HEK293 (cell line): ENCODE data around the gene LRRC37A.
"Not testable (repeated sequence)": the region's sequence is repeated elsewhere in the genome, so short reads cannot be mapped to it uniquely, and the experiment has no call there.

Source experiments
- CTCF ChIA-PET: fragments of 350-600 bp; formaldehyde crosslinking; extraction: SDS; loops from one replicate; lab custom pipeline; 2021; ENCODE audit warnings: antibody characterized with exemption; lab: Yijun Ruan, JAX
- POLR2A ChIA-PET: fragments of 300-600 bp; formaldehyde crosslinking; extraction: SDS; loops from one replicate; lab custom pipeline; 2020; ENCODE audit warnings: antibody characterized with exemption, inconsistent platforms; lab: Yijun Ruan, JAX
- H3K27ac ChIP-seq: fragments of 200-500 bp; sonication (Bioruptor generic); 2 replicates; pipeline ENCODE4 v1.5.1; 2014; ENCODE audit warnings: low read depth, low read length, control low read depth, inconsistent platforms; ENCODE audit errors: extremely low read depth
- H3K36me3 ChIP-seq, 2 experiments: fragments of 200-500 bp in 1 of 2; sonication (Bioruptor generic) in 1 of 2; 1 replicate in 1 of 2; 2 replicates in 1 of 2; pipeline ENCODE4 v1.5.1; 2014 to 2017; ENCODE audit warnings: inconsistent platforms in 2 of 2, low read length in 2 of 2; ENCODE audit not compliant: control insufficient read depth in 2 of 2, insufficient read depth in 1 of 2
- H3K4me1 ChIP-seq: fragments of 200-500 bp; sonication (Bioruptor generic); 2 replicates; pipeline ENCODE4 v1.5.1; 2014; ENCODE audit warnings: mild to moderate bottlenecking, low read length, inconsistent platforms; ENCODE audit not compliant: control insufficient read depth, insufficient read depth
- H3K4me3 ChIP-seq: 2 replicates; pipeline ENCODE4 v1.5.1; 2011; ENCODE audit warnings: low read depth, mild to moderate bottlenecking, control low read depth, low read length, moderate library complexity
- H3K9me3 ChIP-seq: fragments of 200-500 bp; sonication (Bioruptor generic); 2 replicates; pipeline ENCODE4 v1.5.1; 2014; ENCODE audit warnings: low read depth, low read length, inconsistent platforms; ENCODE audit not compliant: control insufficient read depth, insufficient read depth

Gene LRRC37A

GRCh38 chr17:46290906-46291546 lies 3.9 kb upstream of the LRRC37A start:
- H3K4me3 ChIP-seq = not testable (repeated sequence)

GRCh38 chr17:46291618-46292017 lies 3.3 kb upstream of the LRRC37A start:
- POLR2A ChIA-PET, CTCF ChIA-PET, H3K36me3 ChIP-seq, H3K4me1 ChIP-seq, H3K9me3 ChIP-seq, H3K4me3 ChIP-seq, H3K27ac ChIP-seq: not testable (repeated sequence)

More at GRCh38 chr17:46290906-46291546, 3.9 kb upstream of the LRRC37A start:
- H3K4me1 ChIP-seq, H3K36me3 ChIP-seq, H3K9me3 ChIP-seq, H3K27ac ChIP-seq, POLR2A ChIA-PET: not testable (repeated sequence)
- CTCF ChIA-PET = interaction anchor here (0.8 kb wide), 1 partner anchor 76 kb away, joined by 3 read pairs; no protein-coding TSS in a partner anchor

- H3K4me3 ChIP-seq, H3K27ac ChIP-seq, CTCF ChIA-PET, H3K4me1 ChIP-seq, H3K9me3 ChIP-seq, POLR2A ChIA-PET, H3K36me3 ChIP-seq: not testable (repeated sequence)
Measured at GRCh38 chr17:46341220-46341619, 46.3 kb downstream of the LRRC37A start.

GRCh38 chr17:46342131-46342530 lies 47.2 kb downstream of the LRRC37A start:
- H3K4me1 ChIP-seq, POLR2A ChIA-PET, H3K36me3 ChIP-seq, H3K4me3 ChIP-seq, H3K27ac ChIP-seq, CTCF ChIA-PET, H3K9me3 ChIP-seq: not testable (repeated sequence)

- H3K27ac ChIP-seq, H3K4me3 ChIP-seq, H3K4me1 ChIP-seq, CTCF ChIA-PET, H3K9me3 ChIP-seq, POLR2A ChIA-PET, H3K36me3 ChIP-seq: not testable (repeated sequence)
Measured at GRCh38 chr17:46348345-46348744, 53.4 kb downstream of the LRRC37A start.

- H3K9me3 ChIP-seq, H3K4me3 ChIP-seq, H3K27ac ChIP-seq, POLR2A ChIA-PET, CTCF ChIA-PET, H3K36me3 ChIP-seq, H3K4me1 ChIP-seq: not testable (repeated sequence)
Measured at GRCh38 chr17:46349060-46349459, 54.1 kb downstream of the LRRC37A start.

- POLR2A ChIA-PET, H3K9me3 ChIP-seq, H3K4me1 ChIP-seq, H3K4me3 ChIP-seq, H3K36me3 ChIP-seq, H3K27ac ChIP-seq, CTCF ChIA-PET: not testable (repeated sequence)
Measured at GRCh38 chr17:46353856-46354255, 58.9 kb downstream of the LRRC37A start.

- CTCF ChIA-PET, H3K4me3 ChIP-seq, H3K36me3 ChIP-seq, H3K4me1 ChIP-seq, H3K9me3 ChIP-seq, H3K27ac ChIP-seq, POLR2A ChIA-PET: not testable (repeated sequence)
Measured at GRCh38 chr17:46361145-46361735, 66.3 kb downstream of the LRRC37A start.

- POLR2A ChIA-PET, H3K9me3 ChIP-seq, H3K4me1 ChIP-seq, CTCF ChIA-PET, H3K4me3 ChIP-seq, H3K27ac ChIP-seq, H3K36me3 ChIP-seq: not testable (repeated sequence)
Measured at GRCh38 chr17:46361755-46362154, 66.8 kb downstream of the LRRC37A start, which contains the start of gene ARL17B. Gene ARL17B, minus strand, starts transcription at chr17:46361766. Its CDS starts 3,369 bp downstream, at chr17:46358397.

GRCh38 chr17:46367520-46367919 lies 72.6 kb downstream of the LRRC37A start:
- CTCF ChIA-PET, H3K4me3 ChIP-seq, POLR2A ChIA-PET, H3K4me1 ChIP-seq, H3K9me3 ChIP-seq, H3K27ac ChIP-seq, H3K36me3 ChIP-seq: not testable (repeated sequence)
